Kidney (tissue), 14 donors: ENCODE measurements around the gene WBP1L. TPM values are rescaled to one million over a fixed set of nuclear protein-coding genes. Genes with fewer than 3 reads are reported as not detected.
A peak's percentile ranks its signal among the peaks of the same experiment; 100 is the strongest.

Source experiments
- DNase-seq, 5 donors: peaks; one replicate each; pipeline ENCODE4 v3.0.0-alpha.2; 2013 to 2020
- FAIRE-seq: peaks from 2 replicates; lab custom pipeline; 2012; peaks lifted over from hg19 to GRCh38; lab: Jason Lieb, UNC
- H3K27ac ChIP-seq, 2 donors: one replicate each; pipeline ENCODE4 v1.7.0; 2013; ENCODE audit warnings: low read depth in 2 of 2, low read length in 2 of 2, inconsistent platforms in 1 of 2
- H3K27me3 ChIP-seq: one replicate; pipeline ENCODE4 v1.7.1; 2013; ENCODE audit warnings: low read length, inconsistent platforms; ENCODE audit not compliant: control insufficient read depth, insufficient read depth
- H3K36me3 ChIP-seq, 3 donors: one replicate each; pipeline versions ENCODE4 v1.7.0 to v1.7.1; 2013; ENCODE audit warnings: low read length in 3 of 3, control low read depth in 1 of 3, inconsistent platforms in 1 of 3; ENCODE audit not compliant: insufficient read depth in 3 of 3, control insufficient read depth in 2 of 3
- H3K4me1 ChIP-seq, 3 donors: one replicate each; pipeline versions ENCODE4 v1.7.0 to v1.7.1; 2013; ENCODE audit warnings: low read length in 3 of 3, inconsistent platforms in 1 of 3, low read depth in 1 of 3; ENCODE audit not compliant: control insufficient read depth in 2 of 3, insufficient read depth in 2 of 3
- H3K4me3 ChIP-seq, 3 donors: one replicate each; pipeline versions ENCODE4 v1.7.0 to v1.8.1; 2013; ENCODE audit warnings: low read length in 3 of 3, control low read depth in 1 of 3, inconsistent platforms in 1 of 3
- H3K9ac ChIP-seq, 3 donors: one replicate each; pipeline versions ENCODE4 v1.7.0 to v1.7.1; 2013; ENCODE audit warnings: low read length in 3 of 3, control low read depth in 1 of 3, inconsistent platforms in 1 of 3
- H3K9me3 ChIP-seq, 3 donors: one replicate each; pipeline versions ENCODE4 v1.7.0 to v1.7.1; 2013; ENCODE audit warnings: low read length in 3 of 3, control low read depth in 1 of 3, inconsistent platforms in 1 of 3; ENCODE audit not compliant: control insufficient read depth in 2 of 3, insufficient read depth in 1 of 3
- intact Hi-C: fragments of 100-400 bp; cut with DNase I; formaldehyde crosslinking; loops from one replicate; pipeline ENCODE4 v1.11.1; 2022
- polyA plus RNA-seq: library from polyadenylated mRNA; stranded (reverse); fragments of 350-450 nt; fragmentation: Illumina TruSeq; extraction: RNeasy Lipid Tissue Mini Kit (QIAGEN cat#74804); gene quantifications from one replicate; pipeline ENCODE4 v1.2.3, GENCODE V29; 2014; ENCODE audit warnings: low read depth, low replicate concordance; ENCODE audit not compliant: insufficient read depth
- total RNA-seq: library from RNA; stranded (reverse); fragmentation: NEBNext Ultra II Directional; extraction: Animal tissue kit (Norgen Biotek cat#: 25700); gene quantifications from one replicate; pipeline ENCODE4 v1.2.1, GENCODE V29; 2021
- TF ChIP-seq, protein P1 (sequence below): IDR thresholded peaks from 3 replicates; pipeline ENCODE4 v1.5.1; 2012; ENCODE audit warnings: mild to moderate bottlenecking, moderate library complexity, borderline replicate concordance; ENCODE audit not compliant: insufficient read depth; ENCODE audit errors: extremely low read depth
- donor health status: control.
- donor health status: control.
- donor health status: control.
- donor health status: control.
- donor health status: control.
- donor health status: DM: yes; HTN: yes; CAD: no.
- donor health status: Normal renal cell carcinoma (clear cell type).

Gene WBP1L
- total and polyA plus RNA-seq, 2 donors from 2014 or later, result 27.8 to 55.7 TPM

DNA sequence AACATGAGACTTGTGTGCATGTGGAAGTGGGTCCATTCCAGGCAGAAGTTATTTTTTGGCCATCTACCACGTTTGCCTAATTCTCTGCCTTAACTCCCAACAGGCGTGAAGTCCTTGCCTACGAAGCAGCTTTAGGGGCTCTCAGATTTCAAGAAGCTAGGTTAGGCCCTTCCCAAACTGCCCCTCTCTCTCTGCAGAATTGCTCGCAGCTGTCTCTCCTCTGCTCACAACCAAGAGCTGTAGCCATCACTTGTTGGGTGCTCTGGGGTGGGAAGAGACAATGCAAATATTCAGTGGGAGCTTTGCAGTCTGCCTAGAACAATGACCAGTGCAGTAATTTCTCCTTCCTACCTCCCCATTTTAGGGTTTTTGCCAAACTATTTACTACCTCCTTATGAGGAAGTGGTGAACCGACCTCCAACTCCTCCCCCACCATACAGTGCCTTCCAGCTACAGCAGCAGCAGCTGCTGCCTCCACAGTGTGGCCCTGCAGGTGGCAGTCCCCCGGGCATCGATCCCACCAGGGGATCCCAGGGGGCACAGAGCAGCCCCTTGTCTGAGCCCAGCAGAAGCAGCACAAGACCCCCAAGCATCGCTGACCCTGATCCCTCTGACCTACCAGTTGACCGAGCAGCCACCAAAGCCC is 68.6 kb downstream of the WBP1L start:
- intact Hi-C loops, result no loop called here
- Histone ChIP-seq H3K27ac (peak overlapping the region in 1 of 2 donors; percentile 6), H3K36me3 (peaks cover 2 to 37% (median 21%) of the 10 kb centered on the region in 3 donors), H3K4me1 (peaks cover 0 to 22% (median 10%) of the 10 kb centered on the region in 3 donors), H3K27me3 (no peaks in the 10 kb centered on the region), H3K4me3 (no peak overlapping the region), H3K9me3 (no peaks in the 10 kb centered on the region), H3K9ac (no peak overlapping the region)
- no peak for DNase-seq
- TF ChIP-seq, protein P1, sequence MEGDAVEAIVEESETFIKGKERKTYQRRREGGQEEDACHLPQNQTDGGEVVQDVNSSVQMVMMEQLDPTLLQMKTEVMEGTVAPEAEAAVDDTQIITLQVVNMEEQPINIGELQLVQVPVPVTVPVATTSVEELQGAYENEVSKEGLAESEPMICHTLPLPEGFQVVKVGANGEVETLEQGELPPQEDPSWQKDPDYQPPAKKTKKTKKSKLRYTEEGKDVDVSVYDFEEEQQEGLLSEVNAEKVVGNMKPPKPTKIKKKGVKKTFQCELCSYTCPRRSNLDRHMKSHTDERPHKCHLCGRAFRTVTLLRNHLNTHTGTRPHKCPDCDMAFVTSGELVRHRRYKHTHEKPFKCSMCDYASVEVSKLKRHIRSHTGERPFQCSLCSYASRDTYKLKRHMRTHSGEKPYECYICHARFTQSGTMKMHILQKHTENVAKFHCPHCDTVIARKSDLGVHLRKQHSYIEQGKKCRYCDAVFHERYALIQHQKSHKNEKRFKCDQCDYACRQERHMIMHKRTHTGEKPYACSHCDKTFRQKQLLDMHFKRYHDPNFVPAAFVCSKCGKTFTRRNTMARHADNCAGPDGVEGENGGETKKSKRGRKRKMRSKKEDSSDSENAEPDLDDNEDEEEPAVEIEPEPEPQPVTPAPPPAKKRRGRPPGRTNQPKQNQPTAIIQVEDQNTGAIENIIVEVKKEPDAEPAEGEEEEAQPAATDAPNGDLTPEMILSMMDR, result no peak
- no peak for FAIRE-seq

DNA sequence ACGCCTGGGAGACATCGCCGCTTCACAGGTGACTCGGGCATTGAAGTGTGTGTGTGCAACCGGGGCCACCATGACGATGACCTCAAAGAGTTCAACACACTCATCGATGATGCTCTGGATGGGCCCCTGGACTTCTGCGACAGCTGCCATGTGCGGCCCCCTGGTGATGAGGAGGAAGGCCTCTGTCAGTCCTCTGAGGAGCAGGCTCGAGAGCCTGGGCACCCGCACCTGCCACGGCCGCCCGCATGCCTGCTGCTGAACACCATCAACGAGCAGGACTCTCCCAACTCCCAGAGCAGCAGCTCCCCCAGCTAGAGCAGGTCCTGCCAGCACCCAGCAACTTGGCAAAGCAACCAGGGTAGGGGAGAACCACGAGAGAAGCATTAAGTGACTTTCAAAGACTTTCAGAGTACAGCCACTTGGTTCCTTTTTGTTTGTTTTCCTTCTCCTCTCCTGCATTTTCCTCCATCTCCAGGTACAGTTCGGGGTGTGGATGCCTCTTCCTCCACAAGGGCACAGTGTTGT is 69.3 kb downstream of the WBP1L start:
- Histone ChIP-seq H3K27ac (peak overlapping the region in 1 of 2 donors; percentile 72), H3K9ac (peak overlapping the region in 1 of 3 donors; percentile 8), H3K36me3 (peaks cover 2 to 37% (median 21%) of the 10 kb centered on the region in 3 donors), H3K4me1 (peaks cover 0 to 22% (median 10%) of the 10 kb centered on the region in 3 donors), H3K4me3 (no peak overlapping the region), H3K9me3 (no peaks in the 10 kb centered on the region), H3K27me3 (no peaks in the 10 kb centered on the region)
- FAIRE-seq, result no peak
- intact Hi-C loops, result no loop called here
- TF ChIP-seq, protein P1, result no peak
- DNase-seq, result no peak

DNA sequence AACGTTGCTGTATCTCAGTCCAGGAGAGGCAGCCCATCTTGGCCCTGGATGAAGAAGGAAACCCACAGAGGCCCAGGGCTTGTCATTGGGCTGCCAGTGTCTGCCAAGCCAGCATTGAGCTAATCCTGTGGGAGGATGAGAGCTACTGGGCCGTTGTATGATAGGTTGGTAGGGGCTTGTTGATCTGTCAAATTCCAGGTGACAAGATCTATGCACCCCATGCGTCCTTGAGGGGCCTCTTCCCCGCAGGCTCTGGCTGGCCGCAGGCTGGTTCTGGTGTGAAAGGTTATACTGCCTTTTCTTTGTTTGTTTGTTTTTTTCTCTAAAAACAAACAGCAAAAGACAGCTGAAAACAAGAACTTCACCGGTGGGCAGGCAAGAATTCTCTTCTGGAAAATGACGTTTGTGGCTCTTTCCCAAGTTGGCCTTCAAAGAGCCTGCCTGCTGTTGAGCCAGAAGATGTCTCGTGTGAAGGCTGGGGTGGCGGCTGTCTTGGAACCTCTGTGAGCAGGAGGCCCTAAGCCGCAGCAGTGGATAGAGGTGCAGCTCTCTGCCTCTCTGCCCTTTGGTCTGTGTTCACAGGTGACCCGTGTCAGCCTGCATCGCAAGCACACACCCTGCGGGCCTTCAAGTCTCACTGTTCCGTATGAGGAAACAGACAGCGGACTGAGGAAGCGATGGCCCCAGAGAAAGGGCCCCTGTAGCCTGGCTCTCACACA is 70.1 kb downstream of the WBP1L start:
- TF ChIP-seq, protein P1, result no peak
- peak in 4 of 5 donors; percentile 38 to 79 (median 60) for DNase-seq
- peak overlapping the region; percentile 14 to 72 for H3K27ac ChIP-seq
- intact Hi-C loops, result no loop called here
- H3K4me1 ChIP-seq, result peaks cover 0 to 22% (median 13%) of the 10 kb centered on the region in 3 donors
- H3K27me3 ChIP-seq, result no peaks in the 10 kb centered on the region
- no peak for FAIRE-seq
- peak overlapping the region in 1 of 3 donors; percentile 8 for H3K9ac ChIP-seq
- peaks cover 2 to 37% (median 21%) of the 10 kb centered on the region in 3 donors for H3K36me3 ChIP-seq
- no peak overlapping the region for H3K4me3 ChIP-seq
- no peaks in the 10 kb centered on the region for H3K9me3 ChIP-seq
